Esophagus mucosa (tissue), 1 donor: Measurements from ENCODE around the gene PALLD. TPM values are rescaled to one million over a fixed set of nuclear protein-coding genes. Genes with fewer than 3 reads are reported as not detected.

Source experiments
- ATAC-seq: fragments of 200-7000 bp; cut with Tn5 transposase; one replicate; pipeline ENCODE4 v1.9.1; 2020
- total RNA-seq: library from RNA; stranded (reverse); gene quantifications from one replicate; pipeline ENCODE4 v1.2.4, GENCODE V29; 2023
- donor health status: DM: yes; HTN: yes; CAD: no.

PALLD gene
- total RNA-seq, 1 donor from 2014 or later = 70.1 TPM

DNA sequence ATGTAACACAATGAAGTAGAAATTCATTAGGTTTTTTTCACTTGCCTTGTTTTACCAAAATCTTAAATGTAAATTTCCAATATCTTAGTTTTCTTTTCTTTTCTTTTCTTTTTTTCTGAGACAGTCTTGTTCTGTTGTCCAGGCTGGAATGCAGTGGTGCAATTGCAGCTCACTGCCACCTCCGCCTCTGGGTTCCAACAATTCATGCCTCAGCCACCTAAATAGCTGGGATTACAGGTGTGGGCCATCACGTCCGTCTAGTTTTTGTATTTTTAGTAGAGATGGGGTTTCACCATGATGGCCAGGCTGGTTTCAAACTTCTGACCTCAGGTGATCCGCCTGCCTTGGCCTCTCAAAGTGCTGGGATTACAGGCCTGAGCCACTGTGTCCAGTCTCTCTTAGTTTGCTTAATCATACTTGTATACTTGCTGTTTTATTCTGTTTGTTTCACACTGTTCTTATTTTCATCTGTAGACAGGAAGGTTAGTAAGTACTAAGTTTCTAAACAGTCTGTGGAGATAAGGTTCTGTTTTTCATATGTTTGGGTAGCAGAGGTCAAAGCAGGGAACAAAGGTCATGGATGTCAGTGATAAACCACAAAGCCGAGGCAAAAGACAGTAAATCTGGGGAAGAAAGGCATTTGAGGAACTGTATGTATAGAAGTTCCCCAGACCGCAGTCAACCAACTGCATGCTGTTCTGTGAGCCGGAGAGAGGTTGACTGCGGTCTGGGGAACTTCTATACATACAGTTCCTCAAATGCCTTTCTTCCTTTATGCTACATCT lies 384.2 kb downstream of the PALLD start:
- peak; percentile 8 for ATAC-seq

DNA sequence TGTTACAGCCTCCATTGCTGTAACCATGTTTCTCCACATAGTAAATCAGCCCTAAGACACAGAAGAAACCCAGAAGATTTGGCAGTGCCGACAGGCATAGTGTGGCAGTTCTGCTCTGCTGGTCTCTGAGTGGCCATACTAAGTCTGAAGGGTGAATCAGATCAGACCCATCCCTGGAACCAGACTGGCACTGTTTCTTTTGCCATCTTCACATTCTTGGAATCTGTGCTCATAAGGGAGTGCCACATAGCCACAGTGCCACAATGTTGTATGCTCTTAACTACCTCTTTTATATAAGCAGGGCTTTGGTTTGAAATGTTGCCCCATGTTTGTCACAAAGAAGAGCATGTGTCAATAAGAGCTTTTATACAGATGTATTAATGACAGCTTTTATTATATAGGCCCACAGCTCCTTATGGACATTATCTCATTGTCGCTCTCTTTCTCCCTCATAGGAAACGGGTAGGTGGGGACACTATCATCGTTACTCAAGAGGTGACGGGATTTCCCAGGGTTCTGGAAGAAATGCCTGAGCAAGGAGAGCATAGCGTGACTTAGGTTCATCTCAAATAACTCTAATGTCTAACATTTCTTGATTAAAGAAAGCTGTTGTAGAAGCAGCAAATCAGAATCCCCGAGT lies 385.0 kb downstream of the PALLD start:
- ATAC-seq = peak; percentile 90

GRCh38 chr4:168882650-168883233 lies 385.9 kb downstream of the PALLD start:
- ATAC-seq = no peak

GRCh38 chr4:168883513-168883912 lies 386.7 kb downstream of the PALLD start:
- no peak for ATAC-seq

DNA sequence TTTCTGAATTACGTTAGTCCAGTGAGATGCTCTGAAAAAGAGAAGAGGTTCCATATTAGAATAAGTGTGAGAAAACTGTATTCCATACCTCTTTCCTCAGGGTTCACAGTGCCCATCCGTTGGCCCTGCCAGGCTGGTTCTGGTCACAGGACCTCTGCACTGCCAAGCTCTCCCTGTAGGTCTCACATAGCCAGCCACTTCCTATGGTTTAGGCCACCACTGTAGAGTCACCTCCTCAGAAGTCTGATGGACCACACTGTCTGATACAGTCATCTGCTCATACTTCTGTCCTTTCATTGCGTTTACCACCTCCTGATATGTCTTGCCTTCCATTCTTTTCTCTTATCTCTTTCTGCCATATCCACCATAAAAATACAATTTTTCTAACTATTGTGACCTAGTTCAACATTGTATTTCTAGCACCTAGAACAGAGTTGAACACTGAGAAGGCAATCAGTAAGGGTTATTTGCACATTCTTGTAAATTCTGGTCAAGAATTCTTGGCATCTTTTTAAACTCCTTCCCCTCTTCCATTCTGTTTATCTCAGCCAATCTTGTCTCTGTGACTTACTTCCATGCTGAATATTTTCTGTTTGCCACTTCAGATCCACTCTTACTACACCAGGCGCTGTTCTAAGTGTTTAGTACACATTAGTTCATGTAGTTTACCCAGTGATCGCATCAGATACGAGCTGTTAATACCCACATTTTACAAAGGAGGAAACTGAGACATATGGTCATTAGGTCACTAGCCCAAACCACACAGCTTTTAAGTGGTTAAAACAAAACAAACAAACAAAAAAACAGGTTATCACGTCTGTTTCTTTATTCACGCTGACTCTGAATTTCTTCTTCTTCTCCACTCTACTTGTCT lies 387.6 kb downstream of the PALLD start:
- ATAC-seq = no peak

DNA sequence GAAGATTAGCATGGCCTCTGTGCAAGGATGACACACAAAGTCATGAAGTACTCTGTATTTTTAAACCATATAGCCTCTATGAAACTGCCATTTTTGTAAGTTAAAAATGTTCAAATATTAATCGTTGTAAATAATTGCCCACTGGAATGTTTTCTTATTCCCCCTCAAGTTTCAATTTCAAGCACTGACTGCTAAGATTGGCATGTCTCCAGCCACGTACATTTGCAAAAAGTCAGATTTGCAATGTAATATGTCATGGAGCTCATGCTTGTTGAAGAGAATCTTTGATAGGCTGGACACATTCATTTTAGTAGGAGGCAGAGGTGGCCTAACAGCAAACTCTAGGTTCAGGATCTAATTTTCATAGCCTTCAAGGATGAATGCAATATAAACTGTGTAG lies 388.5 kb downstream of the PALLD start:
- no peak for ATAC-seq

DNA sequence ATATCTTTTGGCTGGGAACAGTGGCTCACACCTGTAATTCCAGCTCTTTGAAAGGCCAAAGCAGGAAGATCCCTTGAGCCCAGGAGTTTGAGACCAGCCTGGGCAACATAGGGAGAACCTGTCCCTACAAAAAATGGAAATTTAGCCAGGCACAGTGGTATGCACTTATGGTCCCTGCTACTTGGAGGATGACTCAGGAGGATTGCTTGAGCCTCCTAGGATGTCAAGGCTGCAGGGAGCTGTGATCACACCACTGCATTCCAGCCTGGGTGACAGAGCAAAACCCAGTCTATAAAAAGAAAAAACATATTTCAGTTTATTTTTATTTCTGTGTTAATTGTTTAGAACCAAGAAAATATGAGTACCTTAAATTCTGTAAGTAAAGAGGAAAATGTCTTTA lies 389.5 kb downstream of the PALLD start:
- no peak for ATAC-seq

- no peak for ATAC-seq
Observed at GRCh38 chr4:168887809-168888208, 391.0 kb downstream of the PALLD start.

- ATAC-seq = no peak
Observed at GRCh38 chr4:168888715-168889215, 391.9 kb downstream of the PALLD start.

- no peak for ATAC-seq
Observed at GRCh38 chr4:168891086-168891485, 394.2 kb downstream of the PALLD start.

DNA sequence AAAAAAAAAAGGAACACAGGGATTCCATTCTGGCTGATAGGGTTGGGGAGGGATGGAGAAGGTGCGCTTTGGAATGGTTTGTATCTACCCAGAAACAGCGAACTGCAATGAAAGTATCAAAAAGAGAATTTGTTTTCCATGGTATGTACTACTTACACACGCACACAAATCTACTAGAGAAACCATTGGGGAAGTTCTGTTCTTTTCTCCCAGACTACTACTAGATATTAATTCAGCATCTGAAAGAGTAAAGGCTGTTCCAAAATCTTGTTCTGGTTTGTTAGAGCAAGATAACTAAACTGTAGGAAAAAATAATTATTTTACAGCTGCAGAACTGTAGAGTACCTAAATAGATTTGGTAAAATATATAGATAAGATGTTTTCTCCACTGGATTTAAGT lies 394.8 kb downstream of the PALLD start:
- ATAC-seq = no peak

- no peak for ATAC-seq
Observed at GRCh38 chr4:168892475-168892874, 395.6 kb downstream of the PALLD start.

GRCh38 chr4:168893205-168893604 lies 396.4 kb downstream of the PALLD start:
- no peak for ATAC-seq

GRCh38 chr4:168893807-168894206 lies 397.0 kb downstream of the PALLD start:
- no peak for ATAC-seq

DNA sequence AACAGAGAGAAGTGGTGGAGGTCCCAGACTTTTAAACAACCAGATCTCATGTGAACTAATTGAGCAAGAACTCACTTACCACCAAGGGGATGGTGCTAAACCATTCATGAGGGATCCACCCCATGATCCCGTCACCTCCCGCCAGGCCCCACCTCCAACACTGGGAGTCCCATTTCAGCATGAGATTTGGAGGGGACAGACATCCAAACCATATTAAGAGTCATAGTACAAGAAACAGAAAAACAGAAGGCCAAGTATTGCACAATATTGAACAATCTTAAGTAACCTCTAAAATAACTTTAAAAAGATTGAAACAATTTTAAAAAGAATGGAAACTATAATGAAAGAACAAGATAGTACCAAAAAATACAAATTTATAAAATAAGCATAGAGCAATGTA lies 403.2 kb downstream of the PALLD start:
- no peak for ATAC-seq

DNA sequence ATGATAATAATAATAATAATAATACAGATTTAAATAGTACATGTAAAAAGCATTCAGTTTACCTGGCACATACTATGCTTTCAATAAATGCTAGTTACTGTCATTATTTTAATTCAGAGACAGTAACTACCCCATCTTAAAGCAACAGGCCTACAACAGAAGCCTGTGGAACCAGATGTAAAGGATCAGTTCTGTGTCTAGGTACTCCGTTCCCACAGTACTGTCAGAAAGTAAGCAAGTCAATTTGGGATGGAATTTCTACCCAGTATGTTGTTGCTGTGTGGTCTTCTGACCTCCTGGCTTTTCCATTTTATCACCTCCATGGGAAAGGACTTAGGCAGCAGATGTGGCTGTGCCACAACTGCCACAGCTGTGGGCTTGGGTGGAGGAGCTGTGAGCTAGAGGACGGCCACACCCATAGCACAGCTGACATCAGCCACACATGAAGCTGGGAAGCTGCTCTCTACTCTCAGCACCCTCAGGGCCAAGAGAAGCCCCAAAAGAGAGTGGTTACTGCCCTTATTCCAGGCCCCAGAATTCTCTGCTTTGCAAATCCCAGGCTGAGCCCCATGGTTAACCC lies 410.4 kb downstream of the PALLD start:
- no peak for ATAC-seq

- no peak for ATAC-seq
Observed at GRCh38 chr4:168908093-168908492, 411.2 kb downstream of the PALLD start.

DNA sequence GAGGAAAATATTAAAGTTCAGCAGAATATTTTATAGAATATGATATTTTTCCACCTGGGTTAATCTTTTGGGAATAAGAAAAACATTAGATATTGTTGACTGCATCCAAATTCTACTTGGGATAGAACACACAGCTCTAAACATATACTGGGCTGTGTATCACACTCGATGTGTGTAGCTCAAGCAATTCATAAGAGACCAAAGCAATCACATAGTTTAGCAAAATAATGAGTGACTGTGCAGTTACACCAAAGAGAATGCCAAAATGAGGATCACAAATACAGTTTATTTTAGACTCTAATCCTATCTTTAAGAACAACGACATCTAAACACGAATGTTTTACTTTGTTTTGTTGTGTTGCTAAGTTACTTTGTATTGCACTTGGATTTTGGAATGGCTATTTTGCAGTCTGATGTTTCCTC lies 412.0 kb downstream of the PALLD start:
- no peak for ATAC-seq

GRCh38 chr4:168914095-168914494 lies 417.2 kb downstream of the PALLD start:
- no peak for ATAC-seq

DNA sequence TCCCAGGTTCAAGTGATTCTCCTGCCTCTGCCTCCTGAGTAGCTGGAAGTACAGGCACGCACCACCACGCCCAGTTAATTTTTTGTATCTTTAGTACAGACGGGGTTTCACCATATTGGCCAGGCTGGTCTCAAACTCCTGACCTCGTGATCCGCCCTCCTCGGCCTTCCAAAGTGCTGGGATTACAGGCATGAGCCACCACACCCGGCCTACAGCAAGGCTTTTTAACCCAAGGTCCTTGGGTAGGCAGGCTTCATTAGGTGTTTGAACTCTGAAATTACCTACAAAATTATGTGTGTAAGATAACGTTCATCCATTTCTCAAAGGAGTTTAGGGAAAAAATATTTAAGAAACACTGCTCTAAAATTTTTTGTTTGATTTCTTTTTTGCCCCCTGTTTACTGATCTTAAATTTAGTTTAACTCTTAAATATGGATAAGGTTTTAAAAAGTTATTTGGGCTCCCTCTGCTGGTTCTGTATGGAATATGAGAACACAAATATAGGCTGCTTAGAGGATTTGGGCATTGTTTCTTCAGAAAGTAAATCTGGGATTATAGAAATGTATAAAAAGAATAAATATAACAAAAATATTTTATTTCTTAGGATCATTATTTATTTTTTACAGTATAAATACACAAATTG lies 420.4 kb downstream of the PALLD start:
- ATAC-seq = peak; percentile 45

- ATAC-seq = no peak
Observed at GRCh38 chr4:168919706-168920324, 423.0 kb downstream of the PALLD start.
